Measurements from ENCODE around the gene IL1RN. TPM values are rescaled to one million over a fixed set of nuclear protein-coding genes. Genes with fewer than 3 reads are reported as not detected.

The IL1RN gene, protein sequence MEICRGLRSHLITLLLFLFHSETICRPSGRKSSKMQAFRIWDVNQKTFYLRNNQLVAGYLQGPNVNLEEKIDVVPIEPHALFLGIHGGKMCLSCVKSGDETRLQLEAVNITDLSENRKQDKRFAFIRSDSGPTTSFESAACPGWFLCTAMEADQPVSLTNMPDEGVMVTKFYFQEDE
- not detected in 2 replicates for total RNA-seq (2012; rRNA removed)
- polyA plus RNA-seq (2012; rRNA removed): not detected in 2 replicates
- not detected in 2 replicates for polyA plus RNA-seq (2012; cell fraction: cytosol; rRNA removed)
- not detected in 2 replicates for polyA plus RNA-seq (2012; cell fraction: nucleus; rRNA removed; ENCODE audit: low replicate concordance)
- not detected for Bru-seq, nascent RNA
- BruChase-seq, experiment 1, labeled RNA remaining after a 6-hour chase: not detected
- BruChase-seq, experiment 2, labeled RNA remaining after a 2-hour chase: not detected
- long read RNA-seq: 0 reads

- CTCF ChIA-PET: interaction anchor here (1.1 kb wide), 1 partner anchor 263 kb away, joined by 3 read pairs; no protein-coding TSS in a partner anchor
- Histone ChIP-seq H3K27me3 (ENCODE audit: control insufficient read depth, insufficient read depth, low read length) (peaks cover 24% of the 10 kb centered on the region), H3K9me1 (ENCODE audit: insufficient read depth, low read length) (no peaks in the 10 kb centered on the region), H3K9me3 (ENCODE audit: control insufficient read depth, insufficient read depth, low read length) (no peaks in the 10 kb centered on the region), H3K4ac (ENCODE audit: low read depth, low read length) (no peak within 1 kb of the TSS), H4K91ac (ENCODE audit: insufficient read depth, low read depth, low read length) (no peak within 1 kb of the TSS), H3K4me2 (ENCODE audit: low read depth, low read length) (no peak within 1 kb of the TSS), H2AFZ (replicated peaks; ENCODE audit: low read length, poor library complexity) (no peak within 1 kb of the TSS), H3K23ac (ENCODE audit: low read depth, low read length) (no peak within 1 kb of the TSS), H2AK5ac (ENCODE audit: low read depth, low read length) (no peak within 1 kb of the TSS), H3K9ac (ENCODE audit: low read depth, low read length) (no peak within 1 kb of the TSS), H2BK120ac (ENCODE audit: low read depth, low read length) (no peak within 1 kb of the TSS), H3K27ac (ENCODE audit: insufficient read depth, low read length) (no peak within 1 kb of the TSS), H3K18ac (ENCODE audit: low read depth, low read length) (no peak within 1 kb of the TSS), H4K8ac (ENCODE audit: low read depth in 2 of 2, low read length in 2 of 2) (no peak within 1 kb of the TSS), H4K5ac (ENCODE audit: low read depth, low read length) (no peak within 1 kb of the TSS), H2AK9ac (replicated peaks; ENCODE audit: low read depth, low read length, poor library complexity) (no peak within 1 kb of the TSS), H2BK20ac (ENCODE audit: low read depth, low read length) (no peak within 1 kb of the TSS), H3K36me3 (ENCODE audit: control insufficient read depth, insufficient read depth, low read length) (no peaks in the 10 kb centered on the region), H3K79me1 (ENCODE audit: low read depth in 1 of 2, low read length in 2 of 2) (no peaks in the 10 kb centered on the region), H2BK15ac (ENCODE audit: low read depth, low read length) (no peak within 1 kb of the TSS), H3K4me1 (ENCODE audit: control insufficient read depth, insufficient read depth, low read length) (no peaks in the 10 kb centered on the region), H4K20me1 (ENCODE audit: insufficient read depth, low read length) (no peaks in the 10 kb centered on the region), H3K56ac (ENCODE audit: extremely low read depth, insufficient read depth, low read length) (no peak within 1 kb of the TSS; the same call in 1 of the 2 replicates), H2BK5ac (ENCODE audit: low read depth, low read length, poor library complexity, severe bottlenecking) (no peak within 1 kb of the TSS), H3K4me3 (ENCODE audit: insufficient read depth, low read depth, low read length) (no peak within 1 kb of the TSS), H3K14ac (replicated peaks; ENCODE audit: low read depth, low read length) (no peak within 1 kb of the TSS)
- no TSS peak for BruUV-seq (replicated peaks)
- in situ Hi-C loops (cut with MboI; ENCODE audit: low sequenced_read_pairs): no loop called here
- ATAC-seq (ENCODE audit: low read depth): no peak
- intact Hi-C loops (cut with micrococcal nuclease): no loop called here
- dilution Hi-C loops (cut with HindIII; ENCODE audit: low sequenced_read_pairs, unreplicated experiment): no loop called here
- TF ChIP-seq ELK1 (IDR thresholded peaks at IDR 0.05; ENCODE audit: borderline replicate concordance, low read depth, low read length): no peak
- TF ChIP-seq, protein P1, sequence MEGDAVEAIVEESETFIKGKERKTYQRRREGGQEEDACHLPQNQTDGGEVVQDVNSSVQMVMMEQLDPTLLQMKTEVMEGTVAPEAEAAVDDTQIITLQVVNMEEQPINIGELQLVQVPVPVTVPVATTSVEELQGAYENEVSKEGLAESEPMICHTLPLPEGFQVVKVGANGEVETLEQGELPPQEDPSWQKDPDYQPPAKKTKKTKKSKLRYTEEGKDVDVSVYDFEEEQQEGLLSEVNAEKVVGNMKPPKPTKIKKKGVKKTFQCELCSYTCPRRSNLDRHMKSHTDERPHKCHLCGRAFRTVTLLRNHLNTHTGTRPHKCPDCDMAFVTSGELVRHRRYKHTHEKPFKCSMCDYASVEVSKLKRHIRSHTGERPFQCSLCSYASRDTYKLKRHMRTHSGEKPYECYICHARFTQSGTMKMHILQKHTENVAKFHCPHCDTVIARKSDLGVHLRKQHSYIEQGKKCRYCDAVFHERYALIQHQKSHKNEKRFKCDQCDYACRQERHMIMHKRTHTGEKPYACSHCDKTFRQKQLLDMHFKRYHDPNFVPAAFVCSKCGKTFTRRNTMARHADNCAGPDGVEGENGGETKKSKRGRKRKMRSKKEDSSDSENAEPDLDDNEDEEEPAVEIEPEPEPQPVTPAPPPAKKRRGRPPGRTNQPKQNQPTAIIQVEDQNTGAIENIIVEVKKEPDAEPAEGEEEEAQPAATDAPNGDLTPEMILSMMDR (conservative IDR thresholded peaks at IDR 0.05; ENCODE audit: low read depth, low read length): no peak
- no peak for TF ChIP-seq POLR2A (IDR thresholded peaks at IDR 0.05; ENCODE audit: low read depth, low read length)
- no peak for TF ChIP-seq RAD21 (IDR thresholded peaks at IDR 0.05; ENCODE audit: low read length)
- TF ChIP-seq RCOR1 (IDR thresholded peaks at IDR 0.05; ENCODE audit: insufficient replicate concordance, low read length): no peak
- TF ChIP-seq NFE2L2 (IDR thresholded peaks at IDR 0.05; ENCODE audit: low read depth, low read length): no peak
- no peak for TF ChIP-seq CHD1 (IDR thresholded peaks at IDR 0.05; ENCODE audit: low read depth, low read length)
- no peak for TF ChIP-seq RFX5 (IDR thresholded peaks at IDR 0.05; ENCODE audit: low read depth, low read length)
- TF ChIP-seq MAFK (IDR thresholded peaks at IDR 0.05; ENCODE audit: low read depth, low read length): no peak
- no peak for TF ChIP-seq BHLHE40 (IDR thresholded peaks at IDR 0.05; ENCODE audit: low read depth, low read length)
- no peak for TF ChIP-seq CEBPB (IDR thresholded peaks at IDR 0.05; ENCODE audit: low read depth, low read length)
- TF ChIP-seq, protein P2, sequence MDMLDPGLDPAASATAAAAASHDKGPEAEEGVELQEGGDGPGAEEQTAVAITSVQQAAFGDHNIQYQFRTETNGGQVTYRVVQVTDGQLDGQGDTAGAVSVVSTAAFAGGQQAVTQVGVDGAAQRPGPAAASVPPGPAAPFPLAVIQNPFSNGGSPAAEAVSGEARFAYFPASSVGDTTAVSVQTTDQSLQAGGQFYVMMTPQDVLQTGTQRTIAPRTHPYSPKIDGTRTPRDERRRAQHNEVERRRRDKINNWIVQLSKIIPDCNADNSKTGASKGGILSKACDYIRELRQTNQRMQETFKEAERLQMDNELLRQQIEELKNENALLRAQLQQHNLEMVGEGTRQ (IDR thresholded peaks at IDR 0.05; ENCODE audit: low read depth, low read length): no peak
- no peak for TF ChIP-seq MXI1 (IDR thresholded peaks at IDR 0.05; ENCODE audit: borderline replicate concordance, low read depth, low read length)
- POLR2A ChIA-PET (ENCODE audit: unreplicated experiment): no interaction called here
- no peak for DNase-seq
- 90% methylated on average over 2 of the region's 16 CpGs; no CpG with 5 or more reads in 1 of the 2 experiments for WGBS, 2 experiments (ENCODE audit: extremely low coverage in 2 of 2, insufficient read length in 1 of 2)
Measured at GRCh38 chr2:113126845-113127645, at the start of gene IL1RN. Gene IL1RN (plus strand): TSS chr2:113127598. CDS start chr2:113127625, 27 bp downstream.

Measured in IMR-90 (cell line).